Retina (tissue), 1 donor: ENCODE measurements around the gene MYO1B.

Experiments used
- DNase-seq: peaks from one replicate; pipeline ENCODE4 v3.0.0-alpha.2; 2016

Gene MYO1B

GRCh38 chr2:191327484-191327883 lies 82.3 kb downstream of the MYO1B start:
- no peak for DNase-seq

- DNase-seq: no peak
Measured at GRCh38 chr2:191328150-191328809, 83.1 kb downstream of the MYO1B start.

GRCh38 chr2:191329841-191330240 lies 84.6 kb downstream of the MYO1B start:
- no peak for DNase-seq

DNA sequence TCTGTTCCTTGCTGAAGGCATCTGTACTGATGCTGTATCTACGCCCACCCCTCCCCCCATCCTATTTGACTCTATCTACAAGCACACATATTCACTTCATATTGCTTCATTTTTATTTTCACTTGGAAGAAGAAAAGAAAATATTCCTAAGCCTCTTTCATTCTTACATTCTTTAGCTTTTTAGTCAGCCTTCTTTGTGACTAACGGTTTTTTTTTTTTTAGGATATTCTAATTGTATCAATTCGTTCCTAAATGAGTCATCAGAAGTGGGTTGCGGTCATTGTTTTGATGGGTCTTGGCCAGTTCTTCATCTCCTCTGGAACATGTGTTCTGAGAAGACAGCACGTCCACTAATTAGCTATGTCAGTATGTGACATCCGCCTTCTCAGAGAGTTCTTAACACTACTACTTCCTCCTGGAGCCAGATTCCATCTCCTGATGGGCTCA lies 88.7 kb downstream of the MYO1B start:
- DNase-seq: no peak

- no peak for DNase-seq
Measured at GRCh38 chr2:191335875-191336464, 90.8 kb downstream of the MYO1B start.

GRCh38 chr2:191341436-191341835 lies 96.2 kb downstream of the MYO1B start:
- DNase-seq: no peak

GRCh38 chr2:191343796-191344338 lies 98.7 kb downstream of the MYO1B start:
- DNase-seq: no peak

DNA sequence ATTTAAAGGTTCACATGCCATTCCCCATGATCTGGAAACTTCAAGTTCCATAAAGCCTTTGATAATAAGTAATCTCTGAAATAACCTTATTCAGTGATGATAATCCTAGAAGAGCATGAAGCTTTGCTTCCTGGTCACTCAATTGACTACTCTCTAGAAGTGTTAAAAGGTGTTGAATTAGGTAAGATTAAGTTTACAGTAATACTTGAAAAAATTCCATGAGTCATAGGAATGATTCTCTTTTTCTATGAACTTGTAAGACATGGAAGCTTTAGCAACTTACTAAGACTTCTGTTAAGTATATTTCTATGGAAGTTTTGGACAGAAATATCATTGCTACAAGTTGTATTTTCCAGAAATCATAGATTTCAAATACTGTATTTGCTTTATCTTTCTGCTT lies 100.6 kb downstream of the MYO1B start:
- DNase-seq: no peak

DNA sequence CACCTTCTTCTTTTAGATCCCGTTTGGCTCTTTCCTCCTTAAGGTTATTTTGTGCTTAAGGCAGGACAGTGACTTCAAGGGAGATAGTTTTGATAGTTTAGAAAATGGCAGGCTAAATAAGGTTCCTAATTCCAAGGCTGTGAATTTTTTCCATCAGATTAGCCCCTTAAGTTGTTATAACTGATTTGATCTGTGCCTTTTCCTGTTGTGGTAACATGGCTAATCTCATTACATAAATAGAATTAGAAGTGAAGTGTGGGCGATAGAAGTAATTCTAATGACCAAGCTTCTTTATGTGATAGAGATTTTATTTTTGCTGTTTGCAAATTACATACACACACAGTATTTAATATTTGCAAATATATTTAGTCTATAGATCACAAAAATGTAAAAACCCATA lies 102.0 kb downstream of the MYO1B start:
- DNase-seq: no peak

GRCh38 chr2:191347881-191348280 lies 102.7 kb downstream of the MYO1B start:
- DNase-seq: no peak

DNA sequence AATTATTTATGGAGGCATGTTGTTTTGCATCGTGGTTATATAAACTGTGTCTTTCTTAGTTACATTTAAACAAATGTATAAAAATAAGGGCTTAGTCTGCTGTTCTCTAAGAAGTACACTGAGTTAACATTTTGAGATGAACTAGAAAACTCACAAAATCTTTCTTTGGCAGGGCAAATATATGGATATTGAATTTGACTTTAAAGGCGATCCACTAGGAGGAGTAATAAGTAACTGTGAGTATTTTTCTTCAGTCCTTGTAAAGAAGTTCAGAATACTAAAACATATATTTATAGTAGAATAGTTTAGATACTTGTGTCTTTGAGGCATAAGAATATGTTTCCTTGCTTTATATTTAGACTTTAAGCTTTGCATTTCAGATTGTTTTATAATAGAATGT lies 104.8 kb downstream of the MYO1B start:
- DNase-seq: no peak

- no peak for DNase-seq
Measured at GRCh38 chr2:191350826-191351225, 105.6 kb downstream of the MYO1B start.

DNA sequence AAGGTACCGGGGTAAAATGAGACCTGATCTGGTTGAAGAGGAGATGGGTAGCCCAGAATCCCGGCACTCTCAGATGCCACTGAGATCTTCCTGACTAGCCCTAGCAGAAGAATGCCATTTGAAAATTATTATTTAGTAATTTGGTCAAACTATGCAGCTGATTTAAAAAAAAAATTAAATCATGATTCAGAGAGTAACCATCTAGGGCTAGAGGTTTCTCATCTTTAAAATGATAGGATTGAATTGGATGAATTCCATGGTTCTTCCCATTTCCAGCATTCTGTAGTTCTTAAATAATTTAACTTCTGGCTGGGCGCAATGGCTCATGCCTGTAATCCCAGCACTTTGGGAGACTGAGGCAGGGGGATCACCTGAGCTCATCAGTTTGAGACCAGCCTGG lies 106.1 kb downstream of the MYO1B start:
- DNase-seq: no peak

- no peak for DNase-seq
Measured at GRCh38 chr2:191351921-191352320, 106.7 kb downstream of the MYO1B start.

- no peak for DNase-seq
Measured at GRCh38 chr2:191352536-191352935, 107.3 kb downstream of the MYO1B start.

DNA sequence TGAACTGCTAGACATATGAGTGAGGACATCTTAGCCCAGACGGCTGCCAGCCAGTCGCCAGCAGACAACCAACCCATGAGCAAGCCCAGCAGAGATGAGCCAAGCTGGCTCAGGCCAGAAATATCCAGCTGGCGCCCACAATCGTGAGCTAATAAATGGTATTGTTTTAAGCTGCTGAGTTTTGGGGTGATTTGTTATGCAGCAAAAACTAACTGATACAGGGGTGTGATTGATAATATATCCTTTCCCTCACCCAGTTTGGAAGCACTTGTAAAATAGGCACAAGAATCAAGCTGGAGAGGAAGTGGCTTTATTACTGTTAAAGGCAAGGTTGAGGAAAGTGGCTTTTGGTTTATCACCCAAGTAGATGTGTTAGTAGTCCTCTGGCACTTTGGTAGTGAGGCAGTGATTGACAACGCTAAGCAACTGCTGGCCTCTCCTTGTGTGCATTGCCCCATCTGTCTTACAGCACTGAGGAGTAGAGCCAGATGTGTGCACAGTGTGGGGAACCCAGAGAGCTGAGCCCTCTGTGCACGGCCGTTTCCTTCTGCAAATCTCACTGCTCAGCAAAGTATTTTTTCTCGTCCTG lies 110.1 kb downstream of the MYO1B start:
- no peak for DNase-seq

DNA sequence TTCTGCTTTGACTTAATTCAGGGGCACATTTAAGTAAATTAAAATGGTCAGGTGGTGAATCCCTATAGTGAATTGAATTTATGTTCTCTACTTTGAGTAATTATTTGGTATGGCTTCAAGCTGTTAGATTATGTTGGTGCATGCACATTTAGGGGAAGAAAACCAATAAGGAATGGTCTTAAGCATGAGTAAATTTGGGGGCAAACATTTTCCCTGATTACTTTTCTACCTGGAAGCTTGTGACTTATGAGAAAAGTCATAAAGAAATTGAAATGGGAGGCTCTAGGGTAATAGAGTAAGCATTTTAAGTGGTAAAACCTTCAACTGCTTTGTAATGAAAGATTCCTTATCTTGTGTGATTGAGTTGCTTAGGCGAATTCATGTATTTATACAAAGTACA lies 112.5 kb downstream of the MYO1B start:
- DNase-seq: no peak

DNA sequence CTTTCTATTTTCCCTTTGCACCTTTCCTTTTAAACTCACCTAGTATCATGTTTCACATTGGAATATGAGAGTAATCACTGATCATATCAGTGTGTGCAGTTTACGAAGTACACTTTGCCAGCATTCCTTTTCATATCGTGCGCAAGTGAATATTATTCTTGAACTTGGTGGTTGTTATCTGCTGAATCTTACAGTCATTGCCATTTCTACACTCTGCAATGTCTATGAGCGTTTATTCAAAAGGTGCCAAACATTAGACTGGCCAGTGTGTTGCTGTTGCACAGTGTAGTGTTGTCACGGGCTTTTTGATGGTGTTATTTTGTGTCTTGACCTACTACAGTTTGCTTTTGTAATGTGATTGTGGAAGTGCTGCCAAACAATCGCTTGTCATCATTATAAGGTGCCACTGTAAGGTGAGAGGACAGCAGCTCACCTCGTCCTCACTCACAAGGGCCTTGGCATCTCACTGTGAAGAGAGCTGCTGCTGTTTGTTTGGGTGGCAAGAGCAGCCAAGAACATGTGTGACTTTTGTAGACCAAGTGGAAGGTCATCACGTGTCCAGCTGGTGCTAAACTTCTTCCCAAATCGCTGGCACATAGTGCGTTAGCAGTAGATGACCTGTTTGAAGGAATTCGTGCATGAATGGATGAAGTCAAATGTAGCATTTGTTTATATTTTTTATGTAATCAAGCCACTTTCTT lies 113.3 kb downstream of the MYO1B start:
- no peak for DNase-seq

- DNase-seq: no peak
Measured at GRCh38 chr2:191359133-191359532, 113.9 kb downstream of the MYO1B start.

- DNase-seq: no peak
Measured at GRCh38 chr2:191360918-191361317, 115.7 kb downstream of the MYO1B start.

- DNase-seq: no peak
Measured at GRCh38 chr2:191362841-191363240, 117.6 kb downstream of the MYO1B start.

- no peak for DNase-seq
Measured at GRCh38 chr2:191363267-191363666, 118.1 kb downstream of the MYO1B start.

- DNase-seq: no peak
Measured at GRCh38 chr2:191365089-191365488, 119.9 kb downstream of the MYO1B start.

DNA sequence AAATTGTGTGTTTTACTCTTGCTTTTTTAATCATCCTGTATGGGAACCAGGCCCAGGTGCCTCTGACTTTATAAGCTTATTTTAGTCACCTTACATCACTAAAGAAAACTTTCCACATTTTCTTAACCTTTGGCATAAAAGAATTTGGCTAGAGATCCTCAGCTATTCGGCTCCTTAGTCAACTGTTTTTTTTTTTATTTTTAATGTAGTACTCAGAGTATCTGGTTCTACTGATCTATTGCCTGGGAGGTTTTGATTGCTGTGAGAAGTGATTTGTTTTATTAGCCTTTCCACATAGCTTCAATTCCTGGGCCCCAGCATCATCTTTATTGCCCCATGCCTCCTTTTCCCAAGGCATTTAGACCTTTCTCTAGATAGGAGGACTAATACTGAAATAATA lies 121.0 kb downstream of the MYO1B start:
- DNase-seq: no peak
